ENCODE measurements around the gene PLBD1.

- no peak for TF ChIP-seq EZH2 (IDR thresholded peaks at IDR 0.05; ENCODE audit: low read depth)
- TF ChIP-seq, protein P1, sequence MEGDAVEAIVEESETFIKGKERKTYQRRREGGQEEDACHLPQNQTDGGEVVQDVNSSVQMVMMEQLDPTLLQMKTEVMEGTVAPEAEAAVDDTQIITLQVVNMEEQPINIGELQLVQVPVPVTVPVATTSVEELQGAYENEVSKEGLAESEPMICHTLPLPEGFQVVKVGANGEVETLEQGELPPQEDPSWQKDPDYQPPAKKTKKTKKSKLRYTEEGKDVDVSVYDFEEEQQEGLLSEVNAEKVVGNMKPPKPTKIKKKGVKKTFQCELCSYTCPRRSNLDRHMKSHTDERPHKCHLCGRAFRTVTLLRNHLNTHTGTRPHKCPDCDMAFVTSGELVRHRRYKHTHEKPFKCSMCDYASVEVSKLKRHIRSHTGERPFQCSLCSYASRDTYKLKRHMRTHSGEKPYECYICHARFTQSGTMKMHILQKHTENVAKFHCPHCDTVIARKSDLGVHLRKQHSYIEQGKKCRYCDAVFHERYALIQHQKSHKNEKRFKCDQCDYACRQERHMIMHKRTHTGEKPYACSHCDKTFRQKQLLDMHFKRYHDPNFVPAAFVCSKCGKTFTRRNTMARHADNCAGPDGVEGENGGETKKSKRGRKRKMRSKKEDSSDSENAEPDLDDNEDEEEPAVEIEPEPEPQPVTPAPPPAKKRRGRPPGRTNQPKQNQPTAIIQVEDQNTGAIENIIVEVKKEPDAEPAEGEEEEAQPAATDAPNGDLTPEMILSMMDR (conservative IDR thresholded peaks at IDR 0.05): no peak
Observed at GRCh38 chr12:14611640-14612203, 44.0 kb upstream of the PLBD1 start.
